ENCODE results near the gene CUX1. TPM values are rescaled to one million over a fixed set of nuclear protein-coding genes. Genes with fewer than 3 reads are reported as not detected.

CUX1 gene
- total and polyA plus RNA-seq, 10 of the 15 experiments (the other 5 are each of a cell fraction or from before 2014, with no cell fraction given): 6.1 to 48.6 (median 25.9) TPM

DNA sequence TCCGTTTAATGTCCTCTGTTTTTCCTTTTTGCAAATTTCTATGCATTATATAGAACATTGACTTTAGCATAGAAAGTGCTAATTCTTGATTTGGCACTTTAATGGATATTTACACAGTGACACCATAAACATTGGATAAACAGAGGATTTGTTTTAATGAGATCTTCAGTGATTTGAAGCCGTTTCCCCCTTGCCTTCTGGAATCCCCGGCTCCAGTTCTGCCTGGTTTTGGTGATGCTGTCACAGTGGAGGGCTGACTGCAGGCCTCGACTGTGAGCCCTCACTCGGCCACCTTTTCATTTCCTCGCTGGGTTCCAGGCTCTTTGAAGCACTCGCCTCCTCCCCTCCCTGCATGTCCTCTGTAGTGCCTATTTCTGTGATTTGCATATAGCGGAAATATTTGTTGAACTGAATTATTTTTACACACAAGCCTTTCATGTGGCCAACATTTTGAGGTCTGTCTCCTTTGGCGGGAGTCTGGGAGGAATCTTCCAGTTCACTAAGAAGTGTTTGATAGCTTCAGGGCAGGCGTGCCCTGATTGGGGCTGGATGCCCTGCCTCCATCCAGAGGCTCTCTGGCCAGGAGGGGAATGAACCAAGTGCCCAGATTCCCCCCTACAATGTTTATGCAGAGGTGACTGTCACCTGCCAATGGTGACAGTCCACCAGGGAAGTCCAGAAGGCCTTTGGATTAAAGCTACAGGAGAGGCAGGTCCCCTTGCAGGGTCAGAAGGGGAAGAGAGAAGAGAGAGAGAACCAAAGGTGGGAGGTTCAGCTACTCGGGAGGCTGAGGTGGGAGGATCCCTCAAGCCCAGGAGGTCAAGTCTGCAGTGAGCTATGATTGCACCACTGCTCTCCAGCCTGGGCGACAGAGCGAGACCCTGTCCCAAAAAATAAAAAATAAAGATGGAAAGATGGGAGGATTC is 67.5 kb downstream of the CUX1 start:
- intact Hi-C loops (cut with micrococcal nuclease; ENCODE audit: unreplicated experiment): no loop called here
- H3K4me2 ChIP-seq (ENCODE audit: control insufficient read depth, insufficient read depth): peak overlapping the region; percentile 78
- POLR2A ChIA-PET: interaction anchor here (1.1 kb wide), 1 partner anchor 29 kb away, joined by 3 read pairs; no protein-coding TSS in a partner anchor
- H3K9me3 ChIP-seq (replicated peaks; ENCODE audit: control insufficient read depth, insufficient read depth, low read length): no peaks in the 10 kb centered on the region
- peaks cover 26% of the 10 kb centered on the region for H3K4me1 ChIP-seq (ENCODE audit: control insufficient read depth, insufficient read depth, low read length)
- ATAC-seq (peak; percentile 93), FAIRE-seq (peak; percentile 49), DNase-seq (ENCODE audit: low read depth, low spot score) (peak; percentile 53)
- peaks cover 0 to 1% of the 10 kb centered on the region in 2 experiments; a peak in 1 of 4 replicates for H3K36me3 ChIP-seq (ENCODE audit: control insufficient read depth in 2 of 2, insufficient read depth in 2 of 2, low read length in 1 of 2)
- in situ Hi-C loops (cut with MboI): no loop called here
- WGBS (ENCODE audit: insufficient coverage, insufficient replicate concordance, low lambda C conversion rate, missing lambda C conversion rate): 18% methylated on average over 13 of the region's 13 CpGs
- no peak overlapping the region for H3K9ac ChIP-seq (ENCODE audit: control insufficient read depth, insufficient read depth, low read length)
- H2AFZ ChIP-seq (ENCODE audit: control insufficient read depth, low read depth, low read length): no peak overlapping the region; the same call in 1 of the 2 replicates
- H3K79me2 ChIP-seq (ENCODE audit: control insufficient read depth, insufficient read depth, low read length): peaks cover 37% of the 10 kb centered on the region
- SMC1A ChIA-PET (ENCODE audit: uncharacterized antibody, unreplicated experiment): interaction anchor here (0.8 to 1.5 kb wide), 3 partner anchors 47 to 67 kb away, joined by 3 read pairs; partner anchors contain the start of gene CUX1
- H4K20me1 ChIP-seq (ENCODE audit: control insufficient read depth, insufficient read depth): no peaks in the 10 kb centered on the region
- no peaks in the 10 kb centered on the region for H3K27me3 ChIP-seq (replicated peaks in 1 of 2; ENCODE audit: control insufficient read depth in 2 of 2, insufficient read depth in 2 of 2, low read length in 1 of 2)
- BruUV-seq (replicated peaks): no TSS peak
- H3K27ac ChIP-seq (ENCODE audit: control insufficient read depth, insufficient read depth): peak overlapping the region; percentile 70
- H3K4me3 ChIP-seq: peak overlapping the region; percentile 42; the same call in 1 of the 2 replicates
- CTCF ChIA-PET: interaction anchor here (0.6 to 0.7 kb wide), 2 partner anchors 174 to 192 kb away, joined by 3 to 4 read pairs; no protein-coding TSS in a partner anchor
- RAD21 ChIA-PET (ENCODE audit: unreplicated experiment): interaction anchor here (0.7 to 1.0 kb wide), 3 partner anchors 27 to 71 kb away, joined by 3 read pairs; no protein-coding TSS in a partner anchor
- no peak for TF ChIP-seq PAX8 (IDR thresholded peaks at IDR 0.05)
- TF ChIP-seq NR2C2 (IDR thresholded peaks at IDR 0.05; ENCODE audit: borderline replicate concordance, control insufficient read depth, insufficient read length, low read depth): no peak
- no peak for TF ChIP-seq GATAD2B (conservative IDR thresholded peaks at IDR 0.05; ENCODE audit: low read depth)
- TF ChIP-seq POU2F2 (IDR thresholded peaks at IDR 0.05; ENCODE audit: borderline replicate concordance, low read depth, low read length): peak; percentile 95
- peak; percentile 59 for TF ChIP-seq IKZF1 (conservative IDR thresholded peaks at IDR 0.05)
- TF ChIP-seq HDGF (IDR thresholded peaks at IDR 0.05): no peak
- no peak for TF ChIP-seq TCF3 (IDR thresholded peaks at IDR 0.05; ENCODE audit: borderline replicate concordance, insufficient read depth, low read depth, low read length)
- TF ChIP-seq WRNIP1 (IDR thresholded peaks at IDR 0.05; ENCODE audit: borderline replicate concordance, low read depth, low read length): no peak
- TF ChIP-seq, protein P1, sequence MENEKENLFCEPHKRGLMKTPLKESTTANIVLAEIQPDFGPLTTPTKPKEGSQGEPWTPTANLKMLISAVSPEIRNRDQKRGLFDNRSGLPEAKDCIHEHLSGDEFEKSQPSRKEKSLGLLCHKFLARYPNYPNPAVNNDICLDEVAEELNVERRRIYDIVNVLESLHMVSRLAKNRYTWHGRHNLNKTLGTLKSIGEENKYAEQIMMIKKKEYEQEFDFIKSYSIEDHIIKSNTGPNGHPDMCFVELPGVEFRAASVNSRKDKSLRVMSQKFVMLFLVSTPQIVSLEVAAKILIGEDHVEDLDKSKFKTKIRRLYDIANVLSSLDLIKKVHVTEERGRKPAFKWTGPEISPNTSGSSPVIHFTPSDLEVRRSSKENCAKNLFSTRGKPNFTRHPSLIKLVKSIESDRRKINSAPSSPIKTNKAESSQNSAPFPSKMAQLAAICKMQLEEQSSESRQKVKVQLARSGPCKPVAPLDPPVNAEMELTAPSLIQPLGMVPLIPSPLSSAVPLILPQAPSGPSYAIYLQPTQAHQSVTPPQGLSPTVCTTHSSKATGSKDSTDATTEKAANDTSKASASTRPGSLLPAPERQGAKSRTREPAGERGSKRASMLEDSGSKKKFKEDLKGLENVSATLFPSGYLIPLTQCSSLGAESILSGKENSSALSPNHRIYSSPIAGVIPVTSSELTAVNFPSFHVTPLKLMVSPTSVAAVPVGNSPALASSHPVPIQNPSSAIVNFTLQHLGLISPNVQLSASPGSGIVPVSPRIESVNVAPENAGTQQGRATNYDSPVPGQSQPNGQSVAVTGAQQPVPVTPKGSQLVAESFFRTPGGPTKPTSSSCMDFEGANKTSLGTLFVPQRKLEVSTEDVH (IDR thresholded peaks at IDR 0.05; ENCODE audit: low read depth, partially characterized antibody): peak; percentile 80
- peak; percentile 19; the same call in 1 of the 2 replicates for TF ChIP-seq CREM (IDR thresholded peaks at IDR 0.05; ENCODE audit: low read depth)
- TF ChIP-seq EED (IDR thresholded peaks at IDR 0.05; ENCODE audit: low read depth): peak; percentile 70
- no peak for TF ChIP-seq FOS (IDR thresholded peaks at IDR 0.05; ENCODE audit: borderline replicate concordance, extremely low read depth, insufficient read length)
- peak; percentile 24; the same call in 1 of the 2 replicates for TF ChIP-seq CREB1 (IDR thresholded peaks at IDR 0.05; ENCODE audit: low read depth)
- no peak for TF ChIP-seq ZBTB4 (CRISPR knock-in tag; IDR thresholded peaks at IDR 0.05)
- 0 out of 2 replicates have a peak, but pooled peaks have one; percentile 42 for TF ChIP-seq RELB (IDR thresholded peaks at IDR 0.05; ENCODE audit: low read depth)
